ENCODE results near the gene SLC25A6. TPM values are rescaled to one million over a fixed set of nuclear protein-coding genes. Genes with fewer than 3 reads are reported as not detected.

The SLC25A6 gene
- total and polyA plus RNA-seq, 9 of the 15 experiments (the other 6 are each of a cell fraction or from before 2014, with no cell fraction given), result 24.6 to 330 (median 129) TPM

- no peak for TF ChIP-seq HMGXB4 (CRISPR knock-in tag; IDR thresholded peaks at IDR 0.05)
- TF ChIP-seq MAFG (tag; conservative IDR thresholded peaks at IDR 0.05), result no peak
- no peak for TF ChIP-seq FOXO4 (CRISPR knock-in tag; IDR thresholded peaks at IDR 0.05)
- TF ChIP-seq FOXM1 (IDR thresholded peaks at IDR 0.05; ENCODE audit: low read depth), result no peak
- no peak; the same call in 1 of the 2 replicates for TF ChIP-seq FOXM1 (CRISPR knock-in tag; IDR thresholded peaks at IDR 0.05; ENCODE audit: low read depth)
- peak; percentile 9 for TF ChIP-seq PCBP2 (IDR thresholded peaks at IDR 0.05; ENCODE audit: low read depth, low read length, poor library complexity, severe bottlenecking)
- TF ChIP-seq RNF219 (CRISPR knock-in tag; IDR thresholded peaks at IDR 0.05), result no peak
- TF ChIP-seq CREB1 (IDR thresholded peaks at IDR 0.05), result peak; percentile 46
- TF ChIP-seq CREB1 (CRISPR knock-in tag; IDR thresholded peaks at IDR 0.05), result no peak
- no peak for TF ChIP-seq ZNF408 (CRISPR knock-in tag; IDR thresholded peaks at IDR 0.05; ENCODE audit: low read depth)
- 0 out of 2 replicates have a peak, but pooled peaks have one; percentile 84 for TF ChIP-seq ZBTB9 (CRISPR knock-in tag; IDR thresholded peaks at IDR 0.05)
- no peak for TF ChIP-seq ESRRB (CRISPR knock-in tag; IDR thresholded peaks at IDR 0.05; ENCODE audit: borderline replicate concordance)
- peak; percentile 96 for TF ChIP-seq RBFOX2 (IDR thresholded peaks at IDR 0.05; ENCODE audit: low read depth, low read length)
- no peak for TF ChIP-seq CLOCK (CRISPR knock-in tag; IDR thresholded peaks at IDR 0.05; ENCODE audit: borderline replicate concordance)
- TF ChIP-seq CREBBP (IDR thresholded peaks at IDR 0.05; ENCODE audit: low read depth, low read length), result no peak
- TF ChIP-seq ZNF316 (IDR thresholded peaks at IDR 0.05), result no peak
- no peak for TF ChIP-seq EZH2 (IDR thresholded peaks at IDR 0.05; ENCODE audit: borderline replicate concordance, low read depth, low read length)
- 0 out of 2 replicates have a peak, but pooled peaks have one; percentile 66 for TF ChIP-seq ERF (CRISPR knock-in tag; IDR thresholded peaks at IDR 0.05)
Measured at GRCh38 chrX:1391707-1392375, at the start of gene SLC25A6 (continued).

Measured in K562 (cell line).